Fibroblast of lung (primary cell): ENCODE measurements around the gene CCDC12. TPM values are rescaled to one million over a fixed set of nuclear protein-coding genes. Genes with fewer than 3 reads are reported as not detected.

Source experiments
- DNase-seq, 2 donors: peaks; one replicate each; pipeline versions ENCODE4 v3.0.0 to v3.0.0-alpha.2; 2010; ENCODE audit warnings: low read depth in 2 of 2
- H2AFZ ChIP-seq: 2 replicates; pipeline ENCODE4 v1.5.1; 2012; ENCODE audit warnings: low read length, control low read depth, inconsistent platforms
- H3K27ac ChIP-seq: 2 replicates; pipeline ENCODE4 v1.5.1; 2011; ENCODE audit warnings: low read length, control low read depth; ENCODE audit not compliant: insufficient read depth
- H3K27me3 ChIP-seq: 2 replicates; pipeline ENCODE4 v1.5.1; 2011; ENCODE audit warnings: mild to moderate bottlenecking, low read length; ENCODE audit not compliant: control insufficient read depth, insufficient read depth
- H3K36me3 ChIP-seq: 2 replicates; pipeline ENCODE4 v1.5.1; 2011; ENCODE audit warnings: low read length; ENCODE audit not compliant: control insufficient read depth, insufficient read depth
- H3K4me1 ChIP-seq: 2 replicates; pipeline ENCODE4 v1.5.1; 2011; ENCODE audit warnings: low read length; ENCODE audit not compliant: control insufficient read depth, insufficient read depth; ENCODE audit errors: extremely low read depth
- H3K4me2 ChIP-seq: 2 replicates; pipeline ENCODE4 v1.5.1; 2011; ENCODE audit warnings: low read length, control low read depth; ENCODE audit not compliant: insufficient read depth; ENCODE audit errors: extremely low read depth
- H3K4me3 ChIP-seq, 4 experiments: fragments of 200-600 bp in 1 of 4; sonication (generic) in 1 of 4; replicated peaks in 1 of 4; 2 replicates each; pipeline ENCODE4 v1.5.1; 2011 to 2016; ENCODE audit warnings: low read length in 4 of 4, low read depth in 3 of 4, mild to moderate bottlenecking in 3 of 4, control low read depth in 2 of 4, inconsistent platforms in 1 of 4, mixed read lengths in 1 of 4; ENCODE audit not compliant: insufficient read depth in 1 of 4; ENCODE audit errors: control extremely low read depth in 1 of 4
- H3K79me2 ChIP-seq: 2 replicates; pipeline ENCODE4 v1.5.1; 2012; ENCODE audit warnings: mild to moderate bottlenecking, low read length, inconsistent platforms; ENCODE audit not compliant: control insufficient read depth, insufficient read depth
- H3K9ac ChIP-seq: 2 replicates; pipeline ENCODE4 v1.5.1; 2011; ENCODE audit warnings: mild to moderate bottlenecking, low read length, control low read depth; ENCODE audit not compliant: insufficient read depth
- H3K9me3 ChIP-seq: 2 replicates; pipeline ENCODE4 v1.5.1; 2012; ENCODE audit warnings: low read depth, low read length; ENCODE audit not compliant: control insufficient read depth, insufficient read depth
- H4K20me1 ChIP-seq: 2 replicates; pipeline ENCODE4 v1.5.1; 2011; ENCODE audit warnings: low read length; ENCODE audit not compliant: control insufficient read depth, insufficient read depth; ENCODE audit errors: extremely low read depth
- CTCF ChIP-seq, 2 donors: IDR thresholded peaks in 1 of 2; conservative IDR thresholded peaks in 1 of 2; 1 replicate in 1 of 2; 2 replicates in 1 of 2; pipeline ENCODE4 v1.5.1; 2011 to 2012; ENCODE audit warnings: low read length in 2 of 2, control low read depth in 1 of 2, inconsistent platforms in 1 of 2, low read depth in 1 of 2, mild to moderate bottlenecking in 1 of 2
- EZH2 ChIP-seq: IDR thresholded peaks from 2 replicates; pipeline ENCODE4 v1.5.1; 2012; ENCODE audit warnings: low read length, control low read depth, mild to moderate bottlenecking; ENCODE audit errors: missing control alignments
- polyA plus RNA-seq, 2 donors: library from polyadenylated mRNA; depleted of rRNA in 1 of 2; stranded (reverse) in 1 of 2; unstranded in 1 of 2; fragments of >200 nt; gene quantifications; 2 replicates each; pipeline ENCODE4 v1.2.1, GENCODE V29; 2011 to 2012; ENCODE audit warnings: missing spikeins in 1 of 2
- total RNA-seq: library from RNA; depleted of rRNA; stranded (reverse); fragments of >200 nt; gene quantifications from 2 replicates; pipeline ENCODE4 v1.2.1, GENCODE V29; 2014

Gene CCDC12
- total and polyA plus RNA-seq, 2 donors (not counting 1 experiment from before 2014, with no cell fraction given) = 28.0 to 29.2 TPM

- no peaks in the 10 kb centered on the region for H4K20me1 ChIP-seq
- H3K27ac ChIP-seq = peak overlapping the region; percentile 6
- H3K4me2 ChIP-seq = no peak overlapping the region
- H3K27me3 ChIP-seq = no peaks in the 10 kb centered on the region
- no peak overlapping the region for H3K4me3 ChIP-seq
- H3K36me3 ChIP-seq = peaks cover 10% of the 10 kb centered on the region
- H3K79me2 ChIP-seq = peaks cover 39% of the 10 kb centered on the region
- no peak overlapping the region for H3K9ac ChIP-seq
- no peak overlapping the region for H2AFZ ChIP-seq
- TF ChIP-seq CTCF (conservative IDR thresholded peaks at IDR 0.05 in 1 of 2, IDR thresholded peaks at IDR 0.05 in 1 of 2; ENCODE audit: low read depth in 1 of 2, low read length in 2 of 2) (no peak), EZH2 (no peak)
- H3K9me3 ChIP-seq = no peaks in the 10 kb centered on the region
- DNase-seq = peak in 1 of 2 donors; percentile 38
- H3K4me1 ChIP-seq = peaks cover 42% of the 10 kb centered on the region
These were observed 39.8 kb downstream of the CCDC12 start for GRCh38 chr3:46936733-46937250.

DNA sequence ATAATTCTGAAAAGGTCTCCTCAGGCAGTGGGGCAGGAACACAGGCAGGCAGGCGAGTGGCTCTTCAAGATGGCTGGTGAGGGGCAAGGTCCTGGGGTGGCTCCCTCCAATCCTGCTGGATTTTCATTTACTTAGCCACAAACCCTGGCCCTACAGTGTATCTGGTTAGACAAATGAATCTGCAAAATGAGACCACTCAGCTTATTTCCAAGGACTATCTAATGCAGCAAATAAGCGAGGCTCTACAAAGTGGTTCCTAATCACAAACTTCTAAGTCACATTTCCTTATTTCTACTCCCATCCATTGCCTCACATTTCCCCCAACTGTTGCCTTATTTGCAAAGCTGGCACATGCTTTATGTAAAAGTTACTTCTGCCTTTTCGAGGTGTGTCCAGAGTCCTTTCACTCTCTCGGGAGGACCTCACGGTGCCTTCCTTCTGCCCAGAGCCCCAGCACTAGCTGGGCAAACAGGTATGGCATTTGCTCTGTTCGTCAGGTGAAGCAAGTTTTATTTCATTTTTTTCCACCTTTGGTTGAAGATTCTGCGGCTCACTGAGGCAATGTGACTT lies 40.5 kb downstream of the CCDC12 start:
- Histone ChIP-seq H3K27me3 (no peaks in the 10 kb centered on the region), H3K9me3 (no peaks in the 10 kb centered on the region), H3K4me2 (no peak overlapping the region), H3K4me1 (peaks cover 49% of the 10 kb centered on the region), H3K27ac (no peak overlapping the region), H2AFZ (no peak overlapping the region), H4K20me1 (no peaks in the 10 kb centered on the region), H3K4me3 (no peak overlapping the region), H3K36me3 (peaks cover 10% of the 10 kb centered on the region), H3K79me2 (peaks cover 41% of the 10 kb centered on the region), H3K9ac (no peak overlapping the region)
- DNase-seq = no peak
- TF ChIP-seq CTCF (conservative IDR thresholded peaks at IDR 0.05 in 1 of 2, IDR thresholded peaks at IDR 0.05 in 1 of 2; ENCODE audit: low read depth in 1 of 2, low read length in 2 of 2) (no peak), EZH2 (no peak)

- Histone ChIP-seq H3K4me2 (peak overlapping the region; percentile 58), H4K20me1 (no peaks in the 10 kb centered on the region), H3K9me3 (no peaks in the 10 kb centered on the region), H3K36me3 (peaks cover 8% of the 10 kb centered on the region), H3K9ac (no peak overlapping the region), H3K79me2 (peaks cover 44% of the 10 kb centered on the region), H3K27me3 (no peaks in the 10 kb centered on the region), H3K4me3 (no peak overlapping the region), H2AFZ (no peak overlapping the region), H3K4me1 (peaks cover 54% of the 10 kb centered on the region), H3K27ac (peak overlapping the region; percentile 78)
- TF ChIP-seq CTCF (conservative IDR thresholded peaks at IDR 0.05 in 1 of 2, IDR thresholded peaks at IDR 0.05 in 1 of 2; ENCODE audit: low read depth in 1 of 2, low read length in 2 of 2) (peak; percentile 90 to 91), EZH2 (no peak)
- peak; percentile 96 to 98 for DNase-seq
These were observed 41.2 kb downstream of the CCDC12 start for GRCh38 chr3:46935168-46935858.
